Spleen (tissue), 7 donors: Measurements from ENCODE around the gene PLCB3.

Experiments used
- CTCF ChIP-seq, 11 experiments: fragments of 200-600 bp in 7 of 11; fragments of 450-650 bp in 4 of 11; sonication (generic) in 4 of 11; IDR thresholded peaks in 8 of 11; conservative IDR thresholded peaks in 3 of 11; 1 replicate in 7 of 11; 2 replicates in 4 of 11; pipeline versions ENCODE4 v1.4.0 to v1.8.0; 2016 to 2021; ENCODE audit warnings: antibody characterized with exemption in 11 of 11, inconsistent platforms in 4 of 11, mild to moderate bottlenecking in 1 of 11
- POLR2A ChIP-seq, 3 donors: fragments of 450-650 bp; IDR thresholded peaks; one replicate each; pipeline ENCODE4 v1.5.1; 2017; ENCODE audit warnings: antibody characterized with exemption in 3 of 3, mild to moderate bottlenecking in 1 of 3
- POLR2AphosphoS5 ChIP-seq, 3 donors: sonication (generic); formaldehyde crosslinking; IDR thresholded peaks; one replicate each; pipeline ENCODE4 v1.5.1; 2017; ENCODE audit warnings: antibody characterized with exemption in 3 of 3
- donor health status: DM: no; HTN: no; CAD: no; lungs with moderate emphysema.
- donor health status: DM: no; HTN: no; CAD: no.
- donor health status: DM: no; HTN: no; CAD: no.

GRCh38 chr11:64258946-64259532 lies 7.7 kb downstream of the PLCB3 start:
- no peak for TF ChIP-seq POLR2A (IDR thresholded peaks at IDR 0.05)
- TF ChIP-seq POLR2AphosphoS5 (IDR thresholded peaks at IDR 0.05) = peak in 1 of 3 donors; percentile 7
- no peak for TF ChIP-seq CTCF (IDR thresholded peaks at IDR 0.05 in 8 of 11, conservative IDR thresholded peaks at IDR 0.05 in 3 of 11)
